Choroid plexus epithelial cell (primary cell): ENCODE data around the gene CYB5RL.

Experiments used
- DNase-seq: peaks from one replicate; pipeline ENCODE4 v3.0.0-alpha.2; 2010; ENCODE audit warnings: low read depth
- H3K4me3 ChIP-seq: 2 replicates; pipeline ENCODE4 v1.5.1; 2011; ENCODE audit warnings: low read depth, mild to moderate bottlenecking, control low read depth, low read length, moderate library complexity
- CTCF ChIP-seq: conservative IDR thresholded peaks from 2 replicates; pipeline ENCODE4 v1.5.1; 2011; ENCODE audit warnings: low read depth, mild to moderate bottlenecking, control low read depth, inconsistent platforms, low read length, moderate library complexity

CYB5RL gene

GRCh38 chr1:54243022-54243421 is 43.2 kb upstream of the CYB5RL start:
- TF ChIP-seq CTCF = no peak
- DNase-seq = no peak
- H3K4me3 ChIP-seq = no peak overlapping the region

GRCh38 chr1:54241364-54241763 is 41.5 kb upstream of the CYB5RL start:
- H3K4me3 ChIP-seq = no peak overlapping the region
- DNase-seq = no peak
- no peak for TF ChIP-seq CTCF

GRCh38 chr1:54240741-54241335 is 41.0 kb upstream of the CYB5RL start:
- no peak for TF ChIP-seq CTCF
- no peak for DNase-seq
- H3K4me3 ChIP-seq = no peak overlapping the region

- no peak for TF ChIP-seq CTCF
- DNase-seq = no peak
- no peak overlapping the region for H3K4me3 ChIP-seq
Measured at GRCh38 chr1:54239631-54240031, 39.8 kb upstream of the CYB5RL start.

GRCh38 chr1:54239035-54239383 is 39.2 kb upstream of the CYB5RL start:
- TF ChIP-seq CTCF = no peak
- no peak overlapping the region for H3K4me3 ChIP-seq
- no peak for DNase-seq

- H3K4me3 ChIP-seq = no peak overlapping the region
- no peak for TF ChIP-seq CTCF
- no peak for DNase-seq
Measured at GRCh38 chr1:54238353-54239034, 38.7 kb upstream of the CYB5RL start.

- H3K4me3 ChIP-seq = no peak overlapping the region
- TF ChIP-seq CTCF = no peak
- no peak for DNase-seq
Measured at GRCh38 chr1:54237586-54237985, 37.8 kb upstream of the CYB5RL start.
